Activated CD4-positive, alpha-beta memory T cell treated with anti-CD3 and anti-CD28 coated beads for 36 hours (primary cell): Measurements from ENCODE around the gene ABCD1. TPM values are rescaled to one million over a fixed set of nuclear protein-coding genes. Genes with fewer than 3 reads are reported as not detected.
"Not testable (repeated sequence)": the region's sequence is repeated elsewhere in the genome, so short reads cannot be mapped to it uniquely, and the experiment has no call there.

Source experiments
- CTCF ChIA-PET: fragments of 350-600 bp; sonication (Branson Sonifier 250); formaldehyde crosslinking; loops from one replicate; lab custom pipeline; 2021; ENCODE audit warnings: antibody characterized with exemption, inconsistent platforms; lab: Charles Lee
- POLR2A ChIA-PET: fragments of 350-600 bp; sonication (Branson Sonifier 250); formaldehyde crosslinking; loops from one replicate; lab custom pipeline; 2021; ENCODE audit warnings: antibody characterized with exemption; lab: Charles Lee
- DNase-seq: peaks from one replicate; pipeline ENCODE4 v3.0.0-alpha.2; 2020
- H3K27ac Mint-ChIP-seq: one replicate; pipeline ENCODE4 v1.8.0; 2021; ENCODE audit warnings: mixed read lengths
- H3K27me3 Mint-ChIP-seq: one replicate; pipeline ENCODE4 v1.8.0; 2021; ENCODE audit warnings: mixed read lengths
- H3K36me3 Mint-ChIP-seq: one replicate; pipeline ENCODE4 v1.8.0; 2021; ENCODE audit warnings: mixed read lengths
- H3K4me1 Mint-ChIP-seq: one replicate; pipeline ENCODE4 v1.8.0; 2021; ENCODE audit warnings: low read depth, mixed read lengths
- H3K4me3 Mint-ChIP-seq: one replicate; pipeline ENCODE4 v1.8.0; 2021; ENCODE audit warnings: mild to moderate bottlenecking, mixed read lengths
- H3K9me3 Mint-ChIP-seq: one replicate; pipeline ENCODE4 v1.8.0; 2021; ENCODE audit warnings: mixed read lengths
- intact Hi-C: fragments of 100-400 bp; cut with micrococcal nuclease; formaldehyde crosslinking; loops from one replicate; pipeline ENCODE4 v1.15.1; 2023
- total RNA-seq, 2 experiments: library from RNA; stranded (reverse); gene quantifications; one replicate each; pipeline ENCODE4 v1.2.3, GENCODE V29; 2021

ABCD1 gene
- total RNA-seq, 2 experiments from 2014 or later = 4.8 TPM

GRCh38 chrX:153725039-153725831 is 579 bp downstream of the ABCD1 start:
- DNase-seq = peak; percentile 26
- Mint-ChIP-seq H3K9me3 (no peaks in the 10 kb centered on the region), H3K4me1 (peaks cover 19% of the 10 kb centered on the region), H3K27me3 (no peaks in the 10 kb centered on the region), H3K36me3 (peaks cover 16% of the 10 kb centered on the region), H3K4me3 (peak overlapping the region; percentile 63), H3K27ac (no peak overlapping the region)
- CTCF ChIA-PET = no interaction called here
- intact Hi-C loops = loop anchor here (10.0 kb wide), 1 partner anchor 70 kb away; the partner anchor contains the start of genes IDH3G and SSR4
- POLR2A ChIA-PET = no interaction called here

DNA sequence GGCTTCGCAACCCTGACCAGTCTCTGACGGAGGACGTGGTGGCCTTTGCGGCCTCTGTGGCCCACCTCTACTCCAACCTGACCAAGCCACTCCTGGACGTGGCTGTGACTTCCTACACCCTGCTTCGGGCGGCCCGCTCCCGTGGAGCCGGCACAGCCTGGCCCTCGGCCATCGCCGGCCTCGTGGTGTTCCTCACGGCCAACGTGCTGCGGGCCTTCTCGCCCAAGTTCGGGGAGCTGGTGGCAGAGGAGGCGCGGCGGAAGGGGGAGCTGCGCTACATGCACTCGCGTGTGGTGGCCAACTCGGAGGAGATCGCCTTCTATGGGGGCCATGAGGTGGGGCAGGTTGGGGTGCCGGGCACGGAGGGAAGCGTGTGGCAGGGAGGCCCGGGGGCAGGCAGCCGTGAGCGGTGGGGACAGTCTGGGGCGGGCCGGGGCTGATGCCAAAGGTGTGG is 1.2 kb downstream of the ABCD1 start:
- intact Hi-C loops = loop anchor here (10.0 kb wide), 1 partner anchor 69 kb away; the partner anchor contains the start of genes IDH3G and SSR4

DNA sequence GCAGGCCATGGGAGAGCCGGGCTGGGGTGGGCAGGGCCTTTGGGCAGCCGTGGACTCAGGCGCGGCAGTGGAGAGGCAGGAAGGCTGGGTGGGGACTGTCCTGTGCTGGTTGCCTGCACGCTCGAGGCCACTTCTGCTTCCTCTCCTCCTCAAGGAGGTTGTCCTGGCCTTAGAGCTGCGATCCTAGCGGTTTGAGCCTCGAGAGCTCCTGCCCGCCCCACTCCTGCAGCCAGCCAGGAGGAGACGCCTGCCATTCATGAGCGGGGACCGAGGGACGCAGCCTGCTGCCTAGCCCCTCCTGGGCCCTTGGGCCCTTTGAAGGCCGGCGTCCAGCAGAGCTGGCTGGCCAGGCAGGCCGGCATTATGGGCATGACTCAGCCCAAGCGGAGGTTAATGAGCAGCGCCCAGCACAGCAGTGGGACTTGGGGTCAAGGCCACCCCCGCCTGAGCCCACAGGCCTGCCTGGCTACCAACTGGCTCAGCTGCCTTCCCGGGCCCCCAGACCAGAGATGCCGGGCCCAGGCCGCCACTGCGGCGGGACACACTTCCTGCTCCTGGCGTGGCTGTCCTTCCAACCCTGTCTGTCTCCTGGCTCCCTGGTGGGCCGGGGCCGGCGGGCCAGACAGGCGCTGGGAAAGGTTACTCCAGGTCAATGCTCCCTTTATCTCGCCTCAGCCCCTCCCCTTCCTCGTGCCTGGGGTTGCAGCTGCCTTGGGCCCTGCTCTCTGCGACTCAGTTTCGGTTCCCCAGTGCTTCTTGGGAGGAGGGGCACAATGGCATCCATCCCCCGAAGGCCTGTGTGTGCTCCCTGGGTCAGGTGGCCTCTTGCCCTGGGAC is 1.8 kb downstream of the ABCD1 start:
- intact Hi-C loops = loop anchor here (10.0 kb wide), 1 partner anchor 68 kb away; the partner anchor contains the start of genes IDH3G and SSR4

More for the DNA sequence above, 1.2 kb downstream of the ABCD1 start:
- no peak overlapping the region for H3K27ac Mint-ChIP-seq
- H3K4me3 Mint-ChIP-seq = peak overlapping the region; percentile 8
- H3K9me3 Mint-ChIP-seq = no peaks in the 10 kb centered on the region
- no peak for DNase-seq
- H3K4me1 Mint-ChIP-seq = peaks cover 23% of the 10 kb centered on the region
- H3K36me3 Mint-ChIP-seq = peaks cover 14% of the 10 kb centered on the region
- no peaks in the 10 kb centered on the region for H3K27me3 Mint-ChIP-seq
- POLR2A ChIA-PET = interaction anchor here (0.9 kb wide), 1 partner anchor 69 kb away, joined by 3 read pairs; the partner anchor contains the start of gene SSR4
- CTCF ChIA-PET = no interaction called here

DNA sequence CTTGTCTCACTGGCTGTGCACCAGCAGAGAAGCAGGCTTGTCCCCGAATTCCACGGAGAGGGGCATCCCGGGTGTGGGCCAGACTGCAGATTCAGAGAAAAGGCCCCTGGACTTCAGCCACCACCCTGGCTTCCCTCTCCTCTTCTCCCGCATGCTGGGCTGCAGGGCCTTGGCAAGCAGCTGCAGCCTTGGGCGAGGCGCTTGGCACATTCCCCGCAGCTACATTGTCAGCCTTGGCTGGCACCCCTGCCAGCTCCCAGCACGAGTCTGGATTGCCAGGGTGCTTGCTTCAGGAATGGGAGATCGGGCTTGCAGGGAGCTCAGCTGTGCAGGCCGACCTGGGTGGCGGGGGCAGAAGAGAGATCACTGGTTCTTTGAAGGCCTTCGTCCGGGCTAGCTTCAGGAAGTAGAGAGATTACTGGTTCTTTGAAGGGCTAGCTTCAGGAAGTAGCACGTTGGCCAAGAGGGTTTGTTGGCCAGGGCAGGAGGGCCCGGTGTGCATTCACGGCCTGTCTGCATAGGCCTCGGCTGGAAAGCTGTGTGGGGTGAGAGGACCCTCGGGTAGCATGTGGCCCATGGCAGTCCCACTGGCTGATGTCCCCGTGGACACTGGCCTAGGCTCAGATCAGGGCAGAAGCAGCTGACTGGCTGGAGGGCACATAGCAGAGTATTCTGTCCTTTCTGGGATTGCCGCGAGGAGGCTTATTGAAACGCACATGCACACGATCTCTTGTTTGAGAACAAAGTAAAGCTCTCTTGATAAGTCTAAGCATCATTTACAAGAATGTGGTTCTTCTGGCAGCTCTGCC is 2.7 kb downstream of the ABCD1 start:
- H3K4me3 Mint-ChIP-seq = peak overlapping the region; percentile 46

More for the DNA sequence above, 1.8 kb downstream of the ABCD1 start:
- CTCF ChIA-PET = interaction anchor here (1.9 kb wide), 1 partner anchor 220 kb away, joined by 5 read pairs; no protein-coding TSS in a partner anchor
- peaks cover 29% of the 10 kb centered on the region for H3K4me1 Mint-ChIP-seq
- H3K9me3 Mint-ChIP-seq = peaks cover under 1% of the 10 kb centered on the region
- H3K27ac Mint-ChIP-seq = peak overlapping the region; percentile 5
- peak overlapping the region; percentile 46 for H3K4me3 Mint-ChIP-seq
- POLR2A ChIA-PET = interaction anchor here (0.9 kb wide), 1 partner anchor 68 kb away, joined by 3 read pairs; the partner anchor contains the start of gene SSR4
- peak; percentile 50 for DNase-seq
- no peaks in the 10 kb centered on the region for H3K27me3 Mint-ChIP-seq
- H3K36me3 Mint-ChIP-seq = peaks cover 17% of the 10 kb centered on the region

GRCh38 chrX:153728095-153728494 is 3.4 kb downstream of the ABCD1 start:
- H3K4me1 Mint-ChIP-seq = peaks cover 26% of the 10 kb centered on the region
- no peak for DNase-seq
- H3K4me3 Mint-ChIP-seq = no peak overlapping the region
- intact Hi-C loops = loop anchor here (10.0 kb wide), 1 partner anchor 67 kb away; the partner anchor contains the start of genes IDH3G and SSR4
- CTCF ChIA-PET = interaction anchor here (1.9 kb wide), 1 partner anchor 219 kb away, joined by 5 read pairs; no protein-coding TSS in a partner anchor
- H3K27me3 Mint-ChIP-seq = no peaks in the 10 kb centered on the region
- H3K9me3 Mint-ChIP-seq = peaks cover 6% of the 10 kb centered on the region
- POLR2A ChIA-PET = interaction anchor here (0.6 kb wide), 1 partner anchor 197 kb away, joined by 3 read pairs; no protein-coding TSS in a partner anchor
- peaks cover 9% of the 10 kb centered on the region for H3K36me3 Mint-ChIP-seq
- H3K27ac Mint-ChIP-seq = no peak overlapping the region

More for the DNA sequence above, 2.7 kb downstream of the ABCD1 start:
- peaks cover 6% of the 10 kb centered on the region for H3K9me3 Mint-ChIP-seq
- H3K27ac Mint-ChIP-seq = peak overlapping the region; percentile 5
- CTCF ChIA-PET = interaction anchor here (1.9 kb wide), 1 partner anchor 219 kb away, joined by 5 read pairs; no protein-coding TSS in a partner anchor
- H3K27me3 Mint-ChIP-seq = no peaks in the 10 kb centered on the region
- POLR2A ChIA-PET = no interaction called here
- peaks cover 29% of the 10 kb centered on the region for H3K4me1 Mint-ChIP-seq
- H3K36me3 Mint-ChIP-seq = peaks cover 11% of the 10 kb centered on the region
- DNase-seq = no peak
- intact Hi-C loops = loop anchor here (10.0 kb wide), 1 partner anchor 67 kb away; the partner anchor contains the start of genes IDH3G and SSR4

- H3K27ac Mint-ChIP-seq = no peak overlapping the region
- CTCF ChIA-PET = no interaction called here
Observed at GRCh38 chrX:153728951-153729631, 4.4 kb downstream of the ABCD1 start.

GRCh38 chrX:153730115-153730514 is 5.5 kb downstream of the ABCD1 start:
- CTCF ChIA-PET, intact Hi-C loops, H3K36me3 Mint-ChIP-seq, H3K4me3 Mint-ChIP-seq, H3K27me3 Mint-ChIP-seq, POLR2A ChIA-PET, H3K9me3 Mint-ChIP-seq, H3K27ac Mint-ChIP-seq, DNase-seq: not testable (repeated sequence)
- H3K4me1 Mint-ChIP-seq = peaks cover 31% of the 10 kb centered on the region

More at GRCh38 chrX:153728951-153729631, 4.4 kb downstream of the ABCD1 start:
- peaks cover 6% of the 10 kb centered on the region for H3K9me3 Mint-ChIP-seq
- POLR2A ChIA-PET = no interaction called here
- peaks cover 6% of the 10 kb centered on the region for H3K36me3 Mint-ChIP-seq
- intact Hi-C loops = loop anchor here (10.0 kb wide), 1 partner anchor 66 kb away; the partner anchor contains the start of genes IDH3G and SSR4
- H3K4me1 Mint-ChIP-seq = peaks cover 26% of the 10 kb centered on the region
- no peaks in the 10 kb centered on the region for H3K27me3 Mint-ChIP-seq
- no peak overlapping the region for H3K4me3 Mint-ChIP-seq
- no peak for DNase-seq

DNA sequence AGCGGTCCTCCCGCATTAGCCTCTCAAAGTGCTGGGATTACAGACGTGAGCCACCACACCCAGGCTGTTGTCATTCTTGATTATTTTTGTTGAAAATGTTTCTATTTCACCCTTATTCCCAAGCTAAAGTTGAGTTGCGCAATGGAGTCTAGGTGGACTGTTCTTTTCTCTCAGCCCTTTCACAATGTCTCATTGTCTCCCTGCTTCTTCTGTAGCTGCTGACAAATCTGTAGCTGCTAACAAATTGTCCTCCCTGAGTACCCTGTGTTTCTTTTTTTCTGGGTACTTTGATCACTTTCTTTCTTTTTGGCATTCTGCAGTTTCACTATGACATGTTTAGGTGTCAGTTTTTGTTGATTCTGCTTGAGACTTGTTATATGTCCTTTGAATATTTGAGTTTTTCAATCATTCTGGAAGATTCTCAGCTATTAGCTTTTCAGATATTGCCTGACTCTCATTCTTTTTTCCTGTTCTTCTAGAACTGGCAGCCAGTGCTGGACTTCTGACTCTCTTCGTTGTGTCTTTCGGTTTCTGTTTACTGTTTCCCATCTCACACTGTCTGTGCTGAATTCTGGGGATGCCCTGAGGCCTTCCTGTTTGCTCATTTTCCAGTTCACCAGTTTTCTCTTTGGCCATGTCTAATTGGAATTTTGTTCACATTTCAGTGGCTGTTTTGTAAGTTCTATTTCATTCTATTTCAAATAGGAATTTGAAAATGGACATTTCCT is 6.6 kb downstream of the ABCD1 start:
- H3K4me3 Mint-ChIP-seq = no peak overlapping the region
- intact Hi-C loops = no loop called here
- peaks cover 33% of the 10 kb centered on the region for H3K4me1 Mint-ChIP-seq
- no peaks in the 10 kb centered on the region for H3K27me3 Mint-ChIP-seq
- CTCF ChIA-PET = no interaction called here
- no peak for DNase-seq
- peaks cover 6% of the 10 kb centered on the region for H3K9me3 Mint-ChIP-seq
- H3K27ac Mint-ChIP-seq = peak overlapping the region; percentile 70
- peaks cover 8% of the 10 kb centered on the region for H3K36me3 Mint-ChIP-seq
- POLR2A ChIA-PET = no interaction called here

DNA sequence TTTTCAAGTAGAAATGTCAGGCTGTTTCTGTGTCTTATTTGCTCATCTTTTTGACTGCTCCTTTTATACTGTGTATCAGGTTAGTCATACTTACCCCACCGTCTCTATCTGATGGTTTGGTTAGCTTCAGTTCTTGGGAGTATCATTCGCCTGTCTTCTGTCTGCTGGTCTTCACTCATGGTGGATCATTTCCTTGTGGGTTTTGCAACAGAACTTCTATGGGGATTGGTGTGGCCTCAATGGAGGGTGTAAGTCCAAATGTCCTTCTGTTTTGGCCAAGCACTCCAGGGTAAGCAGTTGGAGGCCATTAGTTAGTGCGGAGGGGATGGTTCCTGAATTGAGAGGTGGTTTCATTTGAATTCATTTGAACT is 7.2 kb downstream of the ABCD1 start:
- DNase-seq = no peak
- Mint-ChIP-seq H3K27me3 (no peaks in the 10 kb centered on the region), H3K9me3 (peaks cover 6% of the 10 kb centered on the region), H3K4me3 (no peak overlapping the region), H3K27ac (peak overlapping the region; percentile 70), H3K36me3 (peaks cover 8% of the 10 kb centered on the region), H3K4me1 (peaks cover 31% of the 10 kb centered on the region)
- intact Hi-C loops = no loop called here
- POLR2A ChIA-PET = no interaction called here
- CTCF ChIA-PET = no interaction called here

- ChIA-PET POLR2A (no interaction called here), CTCF (no interaction called here)
- intact Hi-C loops = no loop called here
- Mint-ChIP-seq H3K4me3 (no peak overlapping the region), H3K27ac (no peak overlapping the region), H3K36me3 (peaks cover 8% of the 10 kb centered on the region), H3K9me3 (peaks cover 6% of the 10 kb centered on the region), H3K4me1 (peaks cover 27% of the 10 kb centered on the region), H3K27me3 (no peaks in the 10 kb centered on the region)
- no peak for DNase-seq
Observed at GRCh38 chrX:153732401-153732800, 7.7 kb downstream of the ABCD1 start.
